ENCODE measurements around the gene HOXB1.
A peak's percentile ranks its signal among the peaks of the same experiment; 100 is the strongest.

DNA sequence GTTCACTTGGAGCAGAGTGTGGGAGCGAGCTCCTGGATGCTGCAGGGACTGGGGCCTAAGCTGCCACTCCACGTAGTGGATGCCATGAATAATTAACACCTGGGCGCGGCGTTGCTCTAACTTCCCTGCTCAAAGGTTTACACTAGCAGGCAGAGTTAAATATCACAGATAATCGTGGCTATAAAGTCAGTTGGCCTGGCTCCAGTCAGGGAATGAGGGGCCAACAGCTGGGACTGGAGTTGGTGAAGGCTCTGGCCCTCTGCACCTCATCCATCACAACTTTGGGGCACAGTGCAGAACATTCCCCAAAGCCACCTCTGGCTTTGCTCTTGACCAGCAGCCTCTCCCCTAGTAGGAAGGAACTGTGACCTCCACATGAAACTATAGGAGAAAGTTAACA is 36.4 kb upstream of the HOXB1 start:
- no peak for TF ChIP-seq SP1 (IDR thresholded peaks at IDR 0.05)
- no peak for TF ChIP-seq FOXK2 (IDR thresholded peaks at IDR 0.05)
- TF ChIP-seq, protein P1, sequence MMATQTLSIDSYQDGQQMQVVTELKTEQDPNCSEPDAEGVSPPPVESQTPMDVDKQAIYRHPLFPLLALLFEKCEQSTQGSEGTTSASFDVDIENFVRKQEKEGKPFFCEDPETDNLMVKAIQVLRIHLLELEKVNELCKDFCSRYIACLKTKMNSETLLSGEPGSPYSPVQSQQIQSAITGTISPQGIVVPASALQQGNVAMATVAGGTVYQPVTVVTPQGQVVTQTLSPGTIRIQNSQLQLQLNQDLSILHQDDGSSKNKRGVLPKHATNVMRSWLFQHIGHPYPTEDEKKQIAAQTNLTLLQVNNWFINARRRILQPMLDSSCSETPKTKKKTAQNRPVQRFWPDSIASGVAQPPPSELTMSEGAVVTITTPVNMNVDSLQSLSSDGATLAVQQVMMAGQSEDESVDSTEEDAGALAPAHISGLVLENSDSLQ (IDR thresholded peaks at IDR 0.05), result peak; percentile 26; the same call in 1 of the 2 replicates
- TF ChIP-seq NFRKB (IDR thresholded peaks at IDR 0.05), result no peak
- TF ChIP-seq SUZ12 (IDR thresholded peaks at IDR 0.05), result no peak
- no peak for TF ChIP-seq BHLHE40 (IDR thresholded peaks at IDR 0.05; ENCODE audit: borderline replicate concordance)
- TF ChIP-seq FOXM1 (IDR thresholded peaks at IDR 0.05; ENCODE audit: borderline replicate concordance), result no peak
- TF ChIP-seq ELF4 (IDR thresholded peaks at IDR 0.05), result no peak
- TF ChIP-seq LEF1 (IDR thresholded peaks at IDR 0.05; ENCODE audit: borderline replicate concordance), result no peak
- no peak for TF ChIP-seq HDGF (IDR thresholded peaks at IDR 0.05; ENCODE audit: borderline replicate concordance)
- TF ChIP-seq ARNT (IDR thresholded peaks at IDR 0.05), result no peak
- TF ChIP-seq FOXA1 (IDR thresholded peaks at IDR 0.05), result no peak
- no peak for TF ChIP-seq TARDBP (IDR thresholded peaks at IDR 0.05)
- no peak for TF ChIP-seq CTBP1 (IDR thresholded peaks at IDR 0.05; ENCODE audit: borderline replicate concordance)

All from HEK293T (cell line).